RPMI7951 (cell line): ENCODE data around the gene HOXC11. TPM values are rescaled to one million over a fixed set of nuclear protein-coding genes. Genes with fewer than 3 reads are reported as not detected.
A peak's percentile ranks its signal among the peaks of the same experiment; 100 is the strongest.

Experiments used
- DNase-seq: peaks from one replicate; pipeline ENCODE4 v3.0.0-alpha.2; 2012; ENCODE audit warnings: low read depth
- total RNA-seq: library from RNA; depleted of rRNA; stranded (reverse); fragments of >200 nt; shearing (Covaris generic); gene quantifications from 2 replicates; pipeline ENCODE4 v1.2.3, GENCODE V29; 2014

Gene HOXC11
- total RNA-seq, 1 experiment from 2014 or later, result 0.36 TPM

GRCh38 chr12:53997204-53998109 lies 24.5 kb downstream of the HOXC11 start:
- DNase-seq, result no peak

GRCh38 chr12:53998110-53998899 lies 25.4 kb downstream of the HOXC11 start:
- DNase-seq, result no peak

DNA sequence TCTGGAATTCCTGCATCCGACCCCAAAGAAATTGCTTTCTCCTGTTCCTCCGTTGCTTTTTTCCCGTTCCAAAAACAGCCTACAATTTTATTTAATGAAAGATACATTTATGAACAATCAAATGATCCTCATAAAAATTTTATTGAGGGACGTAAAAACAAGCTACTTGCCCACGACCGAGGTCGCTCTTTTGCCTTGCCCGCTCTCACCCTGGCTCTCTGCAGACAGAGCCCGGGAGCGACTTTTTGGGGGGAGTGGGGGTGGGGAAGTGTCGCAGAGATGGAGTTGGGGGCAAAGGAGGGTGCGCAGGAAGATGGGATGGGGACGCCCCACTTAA lies 25.9 kb downstream of the HOXC11 start:
- no peak for DNase-seq

- DNase-seq, result peak; percentile 82
Measured at GRCh38 chr12:53999559-54000115, 26.7 kb downstream of the HOXC11 start.

GRCh38 chr12:54000116-54001114 lies 27.5 kb downstream of the HOXC11 start, which contains the start of gene HOXC9:
Gene HOXC9 (plus strand): TSS chr12:54000161. CDS start chr12:54000189, 28 bp downstream.
- DNase-seq, result peak; percentile 47

DNA sequence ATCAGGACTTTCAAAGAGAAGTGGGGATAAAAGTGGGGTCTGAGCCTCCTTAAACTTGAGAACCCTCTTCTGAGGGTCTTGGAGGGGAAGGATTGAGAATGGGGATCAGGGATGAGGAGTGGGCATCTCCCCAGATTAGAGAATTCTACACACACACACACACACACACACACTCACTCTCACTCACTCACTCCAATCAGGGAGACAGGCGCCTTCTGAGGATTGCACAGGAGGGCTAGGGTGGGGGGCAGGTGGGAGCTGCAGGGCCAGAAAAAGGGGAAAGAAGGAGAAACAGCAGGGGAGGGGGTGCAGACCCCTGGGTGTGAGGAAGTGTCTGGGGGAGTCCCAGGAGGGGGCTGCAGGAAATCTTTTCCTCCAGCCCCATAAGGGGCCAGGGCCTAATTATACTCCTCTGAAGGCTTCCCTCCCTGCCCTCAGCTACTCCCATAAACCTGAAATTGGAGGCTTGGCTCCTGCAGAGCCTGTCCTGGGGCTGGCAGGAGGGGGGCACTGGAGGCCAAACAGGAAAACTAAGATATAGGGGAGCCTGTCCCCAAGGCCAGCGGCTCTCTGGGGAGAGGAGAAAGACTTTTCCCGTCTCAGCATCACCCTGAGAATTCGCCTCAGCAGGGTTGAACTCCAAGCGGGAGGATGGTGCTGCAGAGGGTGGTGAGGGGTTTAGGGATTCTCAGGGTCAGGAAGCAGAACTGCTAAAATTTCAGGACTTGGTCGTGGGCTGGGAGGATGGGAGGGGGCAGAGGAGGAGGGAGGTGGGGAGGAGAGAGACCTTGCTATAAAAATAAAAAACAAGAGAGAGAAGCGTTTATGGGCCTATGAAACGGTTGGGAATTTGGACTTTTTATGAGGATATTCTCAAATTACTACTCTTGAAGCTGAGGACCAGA lies 28.6 kb downstream of the HOXC11 start:
- no peak for DNase-seq

DNA sequence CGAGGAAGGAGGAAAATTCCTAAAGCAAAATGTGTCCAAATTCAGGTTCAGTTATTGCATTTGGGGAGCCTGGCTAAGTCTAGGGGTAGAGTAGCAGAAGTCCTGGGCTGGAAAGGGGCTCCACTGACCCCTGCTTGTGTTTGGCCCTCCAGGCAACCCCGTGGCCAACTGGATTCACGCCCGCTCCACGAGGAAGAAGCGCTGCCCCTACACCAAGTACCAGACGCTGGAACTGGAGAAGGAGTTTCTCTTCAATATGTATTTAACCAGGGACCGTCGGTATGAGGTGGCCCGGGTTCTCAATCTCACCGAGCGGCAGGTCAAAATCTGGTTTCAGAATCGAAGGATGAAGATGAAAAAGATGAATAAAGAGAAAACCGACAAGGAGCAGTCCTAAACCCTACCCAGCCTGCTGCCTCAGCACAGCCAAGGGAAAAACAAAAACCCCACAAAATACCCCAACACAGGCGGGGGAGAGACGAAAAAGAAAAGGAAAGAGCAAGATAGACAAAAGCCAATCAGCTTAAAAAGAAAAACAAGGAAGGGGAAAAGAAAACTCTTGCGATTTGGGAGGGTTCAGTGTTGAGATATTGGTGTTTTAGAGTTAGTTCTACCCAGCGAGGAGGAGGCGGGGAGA lies 29.5 kb downstream of the HOXC11 start:
- no peak for DNase-seq

- no peak for DNase-seq
Measured at GRCh38 chr12:54002915-54003389, 30.0 kb downstream of the HOXC11 start.

DNA sequence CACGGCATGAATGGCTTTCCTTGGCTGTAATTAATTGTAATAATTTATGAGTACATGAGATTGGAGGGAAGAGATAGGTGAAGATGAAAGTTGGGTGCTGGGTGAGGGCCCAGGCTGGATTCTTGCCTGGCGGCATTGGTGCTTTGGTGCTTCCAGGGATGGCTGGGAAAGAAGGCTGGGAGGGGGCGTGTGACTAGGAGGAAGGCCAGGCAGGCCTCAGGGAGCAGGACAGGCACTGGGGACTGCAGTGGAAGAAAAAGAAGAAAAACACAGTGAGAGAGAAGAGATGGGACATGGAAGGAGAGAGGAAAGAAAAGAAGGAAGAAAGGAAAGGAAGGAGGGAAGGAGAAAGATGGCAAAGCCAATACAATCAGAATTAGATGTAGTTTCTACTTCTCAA lies 30.7 kb downstream of the HOXC11 start:
- no peak for DNase-seq

DNA sequence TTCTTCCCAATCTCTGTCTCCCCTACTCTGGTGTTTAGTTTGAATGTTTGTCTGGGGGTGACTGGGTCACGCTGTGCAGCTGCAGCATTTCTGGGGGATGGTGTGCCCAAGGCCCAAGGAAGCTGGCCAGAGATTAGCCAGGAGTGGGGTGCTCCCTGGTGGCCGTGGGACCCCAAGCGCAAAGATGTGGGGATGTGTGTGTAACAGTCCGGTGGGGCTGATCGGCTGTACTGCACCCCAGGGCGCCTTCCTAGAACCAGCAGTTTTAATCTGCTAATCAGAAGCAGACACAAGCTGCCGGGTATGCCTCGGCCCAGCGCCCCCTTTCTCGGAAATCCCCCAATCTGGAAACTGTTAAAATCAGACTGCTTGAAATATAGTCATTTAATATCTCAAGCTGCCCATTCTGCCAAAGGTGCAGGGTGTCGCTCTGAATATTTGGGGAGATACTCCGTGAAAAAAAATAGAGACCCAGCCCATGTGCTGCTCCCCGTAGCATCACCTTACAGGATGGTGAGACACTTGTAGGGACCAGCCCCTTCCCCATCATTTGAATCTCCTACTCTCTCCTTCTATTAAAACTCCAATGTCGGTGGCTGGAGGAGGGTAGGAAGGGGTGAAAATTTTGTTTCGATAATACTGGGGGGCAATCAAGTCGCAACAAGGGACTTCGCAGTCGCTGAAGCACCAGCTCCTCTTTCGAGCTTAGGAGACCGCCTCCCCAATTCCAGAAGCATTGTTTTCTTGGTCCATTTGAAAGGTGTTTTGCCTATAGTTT lies 31.3 kb downstream of the HOXC11 start:
- no peak for DNase-seq

DNA sequence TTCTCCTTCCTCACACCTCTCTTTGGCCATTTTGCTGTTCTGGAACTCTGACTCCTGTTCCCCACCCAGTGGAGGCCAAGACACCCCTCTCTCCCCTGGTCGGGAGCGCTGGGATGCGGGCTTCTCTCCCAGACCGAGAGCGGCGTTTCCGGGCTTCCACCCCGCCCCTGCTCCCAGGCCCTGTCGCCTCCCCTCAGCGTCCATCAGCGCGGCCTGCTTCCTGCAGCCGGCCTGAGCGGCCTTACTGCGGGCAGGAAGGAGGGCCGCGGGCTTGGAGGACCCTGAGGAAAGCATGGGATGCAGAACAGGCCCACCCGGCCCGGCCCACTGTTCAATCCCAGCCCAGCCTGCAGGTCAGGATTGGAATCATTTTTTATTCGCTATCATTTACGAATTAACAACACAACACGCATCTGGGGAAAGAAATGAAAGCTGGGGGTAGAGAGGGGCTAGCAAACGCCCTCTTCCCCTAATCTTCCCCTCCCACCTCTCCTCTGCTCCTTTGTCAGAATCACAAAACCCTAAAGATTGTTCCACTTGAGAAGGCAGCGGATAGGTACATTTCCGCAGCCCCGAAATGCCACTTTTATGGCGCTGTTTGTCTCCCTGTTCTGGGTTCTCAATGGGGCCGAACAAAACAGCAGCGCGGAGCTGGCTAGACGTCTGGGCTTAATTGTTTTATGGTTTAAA lies 32.1 kb downstream of the HOXC11 start:
- DNase-seq, result no peak

- no peak for DNase-seq
Measured at GRCh38 chr12:54005531-54005852, 32.6 kb downstream of the HOXC11 start.

DNA sequence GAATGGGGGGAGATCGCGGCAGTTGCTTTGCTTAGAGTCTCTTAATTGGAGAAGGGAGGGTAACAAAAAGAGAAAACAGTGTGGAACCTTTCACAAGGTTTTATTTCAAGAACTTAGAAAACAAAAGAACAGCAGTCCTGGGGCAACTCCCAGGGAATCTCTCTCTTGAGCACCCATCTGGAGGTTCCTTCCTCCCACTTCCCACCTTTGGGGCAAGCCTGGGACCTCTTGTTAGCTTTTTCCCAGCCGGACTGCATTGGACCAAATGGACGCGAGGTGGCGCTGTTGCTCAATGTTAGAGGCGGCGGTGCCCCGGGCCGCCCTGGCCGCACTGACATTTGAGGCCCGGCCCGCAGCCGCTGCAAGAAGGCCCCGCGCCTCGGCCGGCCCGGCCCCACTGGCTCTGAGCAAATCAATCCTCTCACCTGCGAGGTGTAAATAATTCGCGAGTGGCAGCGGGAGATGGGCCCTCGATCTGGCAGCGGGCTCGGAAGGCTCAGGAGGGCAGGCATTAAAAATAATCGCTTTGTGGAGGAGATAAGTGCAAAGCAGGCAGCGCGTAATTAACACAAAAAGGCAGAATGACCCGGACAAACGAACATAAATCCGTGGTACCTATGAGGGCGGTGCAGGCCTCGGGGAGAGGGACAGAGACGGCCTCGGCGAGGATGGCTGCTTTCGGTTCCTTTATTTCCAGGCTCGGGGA lies 33.1 kb downstream of the HOXC11 start:
- peak; percentile 71 for DNase-seq

GRCh38 chr12:54006559-54007220 lies 33.8 kb downstream of the HOXC11 start:
- DNase-seq, result no peak

DNA sequence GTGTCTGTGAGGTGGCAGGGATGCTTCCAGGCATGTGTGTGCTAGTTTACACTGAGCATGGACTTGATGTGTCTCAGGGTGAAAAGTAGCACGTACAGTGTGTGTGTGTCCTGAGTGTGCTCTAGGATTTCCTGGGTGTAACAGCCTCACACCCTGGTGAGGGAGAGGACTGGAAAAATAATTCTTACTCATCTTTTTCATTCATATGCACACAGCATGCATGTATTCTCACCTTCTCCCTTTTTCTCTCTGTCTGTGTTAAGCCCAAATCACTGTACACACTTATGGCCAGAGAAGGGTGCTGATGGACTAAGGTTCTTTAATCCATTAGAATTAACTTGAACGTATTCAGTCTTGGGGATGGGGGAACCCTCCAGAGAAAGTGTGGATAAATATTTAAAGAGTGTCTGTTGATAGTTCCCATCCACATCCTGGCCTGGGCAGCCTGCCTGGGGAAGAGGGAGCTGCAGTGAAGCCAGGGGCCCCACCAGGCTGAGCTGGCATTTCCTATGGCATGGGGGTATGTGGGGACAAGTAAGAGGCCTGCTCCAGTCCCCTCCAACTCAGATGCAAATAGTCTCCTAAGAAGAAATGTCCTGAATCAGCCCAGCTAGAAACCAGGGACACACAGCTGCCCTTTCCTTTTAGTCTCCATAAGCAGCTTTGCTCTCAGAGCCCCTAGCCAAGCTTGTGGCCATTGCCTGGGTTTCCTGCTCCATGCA lies 34.8 kb downstream of the HOXC11 start:
- no peak for DNase-seq

GRCh38 chr12:54008260-54008552 lies 35.3 kb downstream of the HOXC11 start:
- DNase-seq, result no peak
